ENCODE measurements around the gene TTC38. TPM values are rescaled to one million over a fixed set of nuclear protein-coding genes. Genes with fewer than 3 reads are reported as not detected.

The TTC38 gene
- total and polyA plus RNA-seq, 2 donors from 2014 or later, result 41.3 to 100 TPM

GRCh38 chr22:46226577-46226976 is 41.2 kb upstream of the TTC38 start:
- DNase-seq (no peak), FAIRE-seq (no peak)
- no peak for TF ChIP-seq CTCF (IDR thresholded peaks at IDR 0.05; ENCODE audit: borderline replicate concordance, extremely low read depth, insufficient read depth)
- Histone ChIP-seq H3K4me3 (ENCODE audit: low read length in 3 of 3) (no peak overlapping the region), H3K9ac (ENCODE audit: low read length in 3 of 3) (no peak overlapping the region), H3K4me1 (ENCODE audit: control insufficient read depth in 2 of 3, insufficient read depth in 2 of 3, low read depth in 1 of 3, low read length in 3 of 3) (no peaks in the 10 kb centered on the region), H3K9me3 (ENCODE audit: control insufficient read depth in 2 of 3, insufficient read depth in 1 of 3, low read length in 3 of 3) (no peaks in the 10 kb centered on the region), H3K27me3 (ENCODE audit: control insufficient read depth, insufficient read depth, low read length) (no peaks in the 10 kb centered on the region), H3K36me3 (ENCODE audit: control insufficient read depth in 2 of 3, insufficient read depth in 3 of 3, low read length in 3 of 3) (peaks cover 6 to 26% (median 18%) of the 10 kb centered on the region in 3 donors), H3K27ac (ENCODE audit: low read depth in 2 of 2, low read length in 2 of 2) (no peak overlapping the region)
- intact Hi-C loops (cut with DNase I), result no loop called here

GRCh38 chr22:46229701-46230100 is 38.1 kb upstream of the TTC38 start:
- no peaks in the 10 kb centered on the region for H3K9me3 ChIP-seq (ENCODE audit: control insufficient read depth in 2 of 3, insufficient read depth in 1 of 3, low read length in 3 of 3)
- FAIRE-seq (no peak), DNase-seq (no peak)
- H3K27ac ChIP-seq (ENCODE audit: low read depth in 2 of 2, low read length in 2 of 2), result no peak overlapping the region
- H3K4me3 ChIP-seq (ENCODE audit: low read length in 3 of 3), result no peak overlapping the region
- intact Hi-C loops (cut with DNase I), result no loop called here
- H3K27me3 ChIP-seq (ENCODE audit: control insufficient read depth, insufficient read depth, low read length), result no peaks in the 10 kb centered on the region
- H3K36me3 ChIP-seq (ENCODE audit: control insufficient read depth in 2 of 3, insufficient read depth in 3 of 3, low read length in 3 of 3), result peaks cover 6 to 25% (median 17%) of the 10 kb centered on the region in 3 donors
- no peak for TF ChIP-seq CTCF (IDR thresholded peaks at IDR 0.05; ENCODE audit: borderline replicate concordance, extremely low read depth, insufficient read depth)
- no peaks in the 10 kb centered on the region for H3K4me1 ChIP-seq (ENCODE audit: control insufficient read depth in 2 of 3, insufficient read depth in 2 of 3, low read depth in 1 of 3, low read length in 3 of 3)
- H3K9ac ChIP-seq (ENCODE audit: low read length in 3 of 3), result no peak overlapping the region

- no peak for FAIRE-seq
- H3K27ac ChIP-seq (ENCODE audit: low read depth in 2 of 2, low read length in 2 of 2), result no peak overlapping the region
- no peak overlapping the region for H3K9ac ChIP-seq (ENCODE audit: low read length in 3 of 3)
- intact Hi-C loops (cut with DNase I), result no loop called here
- peaks cover 5 to 28% (median 21%) of the 10 kb centered on the region in 3 donors for H3K36me3 ChIP-seq (ENCODE audit: control insufficient read depth in 2 of 3, insufficient read depth in 3 of 3, low read length in 3 of 3)
- H3K4me1 ChIP-seq (ENCODE audit: control insufficient read depth in 2 of 3, insufficient read depth in 2 of 3, low read depth in 1 of 3, low read length in 3 of 3), result no peaks in the 10 kb centered on the region
- H3K9me3 ChIP-seq (ENCODE audit: control insufficient read depth in 2 of 3, insufficient read depth in 1 of 3, low read length in 3 of 3), result no peaks in the 10 kb centered on the region
- no peak overlapping the region for H3K4me3 ChIP-seq (ENCODE audit: low read length in 3 of 3)
- H3K27me3 ChIP-seq (ENCODE audit: control insufficient read depth, insufficient read depth, low read length), result no peaks in the 10 kb centered on the region
- DNase-seq, result no peak
- TF ChIP-seq CTCF (IDR thresholded peaks at IDR 0.05; ENCODE audit: borderline replicate concordance, extremely low read depth, insufficient read depth), result no peak
Observed at GRCh38 chr22:46230262-46230901, 37.4 kb upstream of the TTC38 start.

- DNase-seq, result peak in 1 of 5 donors; percentile 20
Observed at GRCh38 chr22:46233231-46233630, 34.6 kb upstream of the TTC38 start.

More at GRCh38 chr22:46233231-46233630, 34.6 kb upstream of the TTC38 start:
- intact Hi-C loops (cut with DNase I), result no loop called here
- H3K4me3 ChIP-seq (ENCODE audit: low read length in 3 of 3), result no peak overlapping the region
- no peak overlapping the region for H3K9ac ChIP-seq (ENCODE audit: low read length in 3 of 3)
- H3K27ac ChIP-seq (ENCODE audit: low read depth in 2 of 2, low read length in 2 of 2), result no peak overlapping the region
- H3K36me3 ChIP-seq (ENCODE audit: control insufficient read depth in 2 of 3, insufficient read depth in 3 of 3, low read length in 3 of 3), result peaks cover 0 to 47% (median 24%) of the 10 kb centered on the region in 3 donors
- H3K9me3 ChIP-seq (ENCODE audit: control insufficient read depth in 2 of 3, insufficient read depth in 1 of 3, low read length in 3 of 3), result no peaks in the 10 kb centered on the region
- no peak for FAIRE-seq
- no peak for TF ChIP-seq CTCF (IDR thresholded peaks at IDR 0.05; ENCODE audit: borderline replicate concordance, extremely low read depth, insufficient read depth)
- no peaks in the 10 kb centered on the region for H3K27me3 ChIP-seq (ENCODE audit: control insufficient read depth, insufficient read depth, low read length)
- no peaks in the 10 kb centered on the region for H3K4me1 ChIP-seq (ENCODE audit: control insufficient read depth in 2 of 3, insufficient read depth in 2 of 3, low read depth in 1 of 3, low read length in 3 of 3)
